ENCODE data around the gene SLC6A8.
"Not testable (repeated sequence)": the region's sequence is repeated elsewhere in the genome, so short reads cannot be mapped to it uniquely, and the experiment has no call there.

SLC6A8 gene

GRCh38 chrX:153672531-153673427 lies 14.9 kb upstream of the SLC6A8 start:
- no peak for DNase-seq (ENCODE audit: extremely low spot score)
- ChIA-PET CTCF (no interaction called here), POLR2A (no interaction called here)

GRCh38 chrX:153673428-153674218 lies 14.1 kb upstream of the SLC6A8 start, which contains the start of gene PNCK:
Gene PNCK, minus strand, starts transcription at chrX:153673813. Its CDS starts 737 bp downstream, at chrX:153673076.
- POLR2A ChIA-PET, result no interaction called here
- DNase-seq (ENCODE audit: extremely low spot score), result no peak
- CTCF ChIA-PET, result interaction anchor here (0.8 kb wide), 1 partner anchor 642 kb away, joined by 3 read pairs; no protein-coding TSS in a partner anchor
- TF ChIP-seq HDGF (IDR thresholded peaks at IDR 0.05; ENCODE audit: borderline replicate concordance), result no peak
- TF ChIP-seq ARNT (IDR thresholded peaks at IDR 0.05), result no peak
- no peak for TF ChIP-seq NFRKB (IDR thresholded peaks at IDR 0.05)
- TF ChIP-seq SP1 (IDR thresholded peaks at IDR 0.05), result no peak
- TF ChIP-seq LEF1 (IDR thresholded peaks at IDR 0.05; ENCODE audit: borderline replicate concordance), result no peak
- TF ChIP-seq FOXA1 (IDR thresholded peaks at IDR 0.05), result no peak
- TF ChIP-seq CTBP1 (IDR thresholded peaks at IDR 0.05; ENCODE audit: borderline replicate concordance), result no peak
- no peak for TF ChIP-seq FOXK2 (IDR thresholded peaks at IDR 0.05)
- TF ChIP-seq TARDBP (IDR thresholded peaks at IDR 0.05), result no peak
- no peak for TF ChIP-seq ELF4 (IDR thresholded peaks at IDR 0.05)
- no peak for TF ChIP-seq FOXM1 (IDR thresholded peaks at IDR 0.05; ENCODE audit: borderline replicate concordance)
- TF ChIP-seq SUZ12 (IDR thresholded peaks at IDR 0.05), result no peak
- no peak for TF ChIP-seq PKNOX1 (IDR thresholded peaks at IDR 0.05)
- TF ChIP-seq BHLHE40 (IDR thresholded peaks at IDR 0.05; ENCODE audit: borderline replicate concordance), result no peak
- no peak for TF ChIP-seq L3MBTL2 (conservative IDR thresholded peaks at IDR 0.05)

More at GRCh38 chrX:153672531-153673427, 14.9 kb upstream of the SLC6A8 start:
- TF ChIP-seq LEF1 (IDR thresholded peaks at IDR 0.05; ENCODE audit: borderline replicate concordance) (no peak), ARNT (IDR thresholded peaks at IDR 0.05) (no peak), TARDBP (IDR thresholded peaks at IDR 0.05) (no peak), FOXK2 (IDR thresholded peaks at IDR 0.05) (no peak), FOXA1 (IDR thresholded peaks at IDR 0.05) (no peak), SUZ12 (IDR thresholded peaks at IDR 0.05) (no peak), BHLHE40 (IDR thresholded peaks at IDR 0.05; ENCODE audit: borderline replicate concordance) (no peak), SP1 (IDR thresholded peaks at IDR 0.05) (no peak), CTBP1 (IDR thresholded peaks at IDR 0.05; ENCODE audit: borderline replicate concordance) (no peak), FOXM1 (IDR thresholded peaks at IDR 0.05; ENCODE audit: borderline replicate concordance) (no peak), ELF4 (IDR thresholded peaks at IDR 0.05) (no peak), ZNF384 (IDR thresholded peaks at IDR 0.05) (no peak), PKNOX1 (IDR thresholded peaks at IDR 0.05) (no peak), HDGF (IDR thresholded peaks at IDR 0.05; ENCODE audit: borderline replicate concordance) (no peak), L3MBTL2 (conservative IDR thresholded peaks at IDR 0.05) (no peak), NFRKB (IDR thresholded peaks at IDR 0.05) (no peak)

- ChIA-PET CTCF (interaction anchor here (0.8 kb wide), 1 partner anchor 642 kb away, joined by 3 read pairs; no protein-coding TSS in a partner anchor), POLR2A (no interaction called here)
- TF ChIP-seq FOXA1 (IDR thresholded peaks at IDR 0.05) (no peak), LEF1 (IDR thresholded peaks at IDR 0.05; ENCODE audit: borderline replicate concordance) (no peak), L3MBTL2 (conservative IDR thresholded peaks at IDR 0.05) (no peak), BHLHE40 (IDR thresholded peaks at IDR 0.05; ENCODE audit: borderline replicate concordance) (no peak), CTBP1 (IDR thresholded peaks at IDR 0.05; ENCODE audit: borderline replicate concordance) (no peak), TARDBP (IDR thresholded peaks at IDR 0.05) (no peak)
- DNase-seq (ENCODE audit: extremely low spot score), result no peak
Measured at GRCh38 chrX:153674219-153674851, 13.4 kb upstream of the SLC6A8 start.

GRCh38 chrX:153681175-153681574 lies 6.6 kb upstream of the SLC6A8 start:
- ChIA-PET CTCF (no interaction called here), POLR2A (no interaction called here)
- TF ChIP-seq FOXK2 (IDR thresholded peaks at IDR 0.05), result no peak
- TF ChIP-seq ELF4 (IDR thresholded peaks at IDR 0.05), result no peak
- TF ChIP-seq ARNT (IDR thresholded peaks at IDR 0.05), result no peak
- TF ChIP-seq SUZ12 (IDR thresholded peaks at IDR 0.05), result no peak
- no peak for TF ChIP-seq FOXA1 (IDR thresholded peaks at IDR 0.05)
- TF ChIP-seq CTBP1 (IDR thresholded peaks at IDR 0.05; ENCODE audit: borderline replicate concordance), result no peak
- no peak for TF ChIP-seq PKNOX1 (IDR thresholded peaks at IDR 0.05)
- TF ChIP-seq HDGF (IDR thresholded peaks at IDR 0.05; ENCODE audit: borderline replicate concordance), result no peak
- no peak for TF ChIP-seq BHLHE40 (IDR thresholded peaks at IDR 0.05; ENCODE audit: borderline replicate concordance)
- TF ChIP-seq LEF1 (IDR thresholded peaks at IDR 0.05; ENCODE audit: borderline replicate concordance), result no peak
- TF ChIP-seq TARDBP (IDR thresholded peaks at IDR 0.05), result no peak
- no peak for TF ChIP-seq L3MBTL2 (conservative IDR thresholded peaks at IDR 0.05)
- no peak for TF ChIP-seq ZNF384 (IDR thresholded peaks at IDR 0.05)
- no peak for TF ChIP-seq FOXM1 (IDR thresholded peaks at IDR 0.05; ENCODE audit: borderline replicate concordance)
- TF ChIP-seq SP1 (IDR thresholded peaks at IDR 0.05), result no peak
- TF ChIP-seq NFRKB (IDR thresholded peaks at IDR 0.05), result no peak
- DNase-seq (ENCODE audit: extremely low spot score), result no peak

- CTCF ChIA-PET, result interaction anchor here (1.4 to 2.4 kb wide), 3 partner anchors 14 to 144 kb away, joined by 4 to 13 read pairs (median 11); no protein-coding TSS in a partner anchor
- DNase-seq (ENCODE audit: extremely low spot score); POLR2A ChIA-PET: not testable (repeated sequence)
Measured at GRCh38 chrX:153683486-153683885, 4.2 kb upstream of the SLC6A8 start.

All from HEK293T (cell line).